OCI-LY1 (cell line): Measurements from ENCODE around the gene ARHGEF35.
"Not testable (repeated sequence)": the region's sequence is repeated elsewhere in the genome, so short reads cannot be mapped to it uniquely, and the experiment has no call there.

Experiments
- EZH2 ChIP-seq: fragments of 200-600 bp; sonication (generic), shearing (Covaris generic); IDR thresholded peaks from 2 replicates; pipeline ENCODE4 v1.8.0; 2017; ENCODE audit warnings: borderline replicate concordance, mixed run types, mild to moderate bottlenecking, antibody characterized with exemption, low read length, moderate library complexity, mixed read lengths
- TF ChIP-seq, protein P1 (sequence below): fragments of 200-600 bp; sonication (generic), shearing (Covaris generic); IDR thresholded peaks from 2 replicates; pipeline ENCODE4 v1.5.1; 2017; ENCODE audit warnings: mild to moderate bottlenecking, antibody characterized with exemption, low read length, moderate library complexity, mixed read lengths

- TF ChIP-seq EZH2, result not testable (repeated sequence)
- TF ChIP-seq, protein P1, sequence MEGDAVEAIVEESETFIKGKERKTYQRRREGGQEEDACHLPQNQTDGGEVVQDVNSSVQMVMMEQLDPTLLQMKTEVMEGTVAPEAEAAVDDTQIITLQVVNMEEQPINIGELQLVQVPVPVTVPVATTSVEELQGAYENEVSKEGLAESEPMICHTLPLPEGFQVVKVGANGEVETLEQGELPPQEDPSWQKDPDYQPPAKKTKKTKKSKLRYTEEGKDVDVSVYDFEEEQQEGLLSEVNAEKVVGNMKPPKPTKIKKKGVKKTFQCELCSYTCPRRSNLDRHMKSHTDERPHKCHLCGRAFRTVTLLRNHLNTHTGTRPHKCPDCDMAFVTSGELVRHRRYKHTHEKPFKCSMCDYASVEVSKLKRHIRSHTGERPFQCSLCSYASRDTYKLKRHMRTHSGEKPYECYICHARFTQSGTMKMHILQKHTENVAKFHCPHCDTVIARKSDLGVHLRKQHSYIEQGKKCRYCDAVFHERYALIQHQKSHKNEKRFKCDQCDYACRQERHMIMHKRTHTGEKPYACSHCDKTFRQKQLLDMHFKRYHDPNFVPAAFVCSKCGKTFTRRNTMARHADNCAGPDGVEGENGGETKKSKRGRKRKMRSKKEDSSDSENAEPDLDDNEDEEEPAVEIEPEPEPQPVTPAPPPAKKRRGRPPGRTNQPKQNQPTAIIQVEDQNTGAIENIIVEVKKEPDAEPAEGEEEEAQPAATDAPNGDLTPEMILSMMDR, result not testable (repeated sequence)
These were observed 22.9 kb upstream of the ARHGEF35 start for GRCh38 chr7:144218581-144218980.
